Brain microvascular endothelial cell (primary cell): Measurements from ENCODE around the gene SHOC1.
A peak's percentile ranks its signal among the peaks of the same experiment; 100 is the strongest.

Source experiments
- DNase-seq: peaks from one replicate; pipeline ENCODE4 v3.0.0-alpha.2; 2020
- H3K27ac ChIP-seq: fragments of 250-450 bp; sonication (Bioruptor Pico); 2 replicates; pipeline ENCODE4 v1.5.1; 2020; ENCODE audit warnings: mild to moderate bottlenecking, moderate library complexity
- H3K27me3 ChIP-seq: fragments of 250-450 bp; sonication (Bioruptor Pico); replicated peaks from 2 replicates; pipeline ENCODE4 v1.5.1; 2020; ENCODE audit warnings: mild to moderate bottlenecking
- H3K36me3 ChIP-seq: fragments of 250-450 bp; sonication (Bioruptor Pico); replicated peaks from 2 replicates; pipeline ENCODE4 v1.5.1; 2020; ENCODE audit warnings: mild to moderate bottlenecking
- H3K4me3 ChIP-seq: 2 replicates; pipeline ENCODE4 v1.5.1; 2011; ENCODE audit warnings: low read depth, mild to moderate bottlenecking, control low read depth, low read length, moderate library complexity
- CTCF ChIP-seq: IDR thresholded peaks from 2 replicates; pipeline ENCODE4 v1.5.1; 2011; ENCODE audit warnings: low read depth, mild to moderate bottlenecking, moderate library complexity, low read length, control low read depth, inconsistent platforms; ENCODE audit errors: missing control alignments
- in situ Hi-C: cut with HindIII; loops from 2 replicates; pipeline ENCODE4 v1.10.0; 2017; ENCODE audit warnings: low sequenced_read_pairs, low pct_ligation_motif_present

Gene SHOC1

GRCh38 chr9:111825468-111826145 lies 30.9 kb upstream of the SHOC1 start:
- peak; percentile 52 for DNase-seq
- H3K27me3 ChIP-seq = no peaks in the 10 kb centered on the region
- no peak overlapping the region for H3K4me3 ChIP-seq
- in situ Hi-C loops = no loop called here
- no peaks in the 10 kb centered on the region for H3K36me3 ChIP-seq
- no peak for TF ChIP-seq CTCF
- no peak overlapping the region for H3K27ac ChIP-seq

GRCh38 chr9:111821006-111821528 lies 26.3 kb upstream of the SHOC1 start:
- Histone ChIP-seq H3K27me3 (no peaks in the 10 kb centered on the region), H3K4me3 (no peak overlapping the region), H3K27ac (no peak overlapping the region), H3K36me3 (no peaks in the 10 kb centered on the region)
- DNase-seq = no peak
- TF ChIP-seq CTCF = no peak
- in situ Hi-C loops = no loop called here

- in situ Hi-C loops = no loop called here
Observed at GRCh38 chr9:111819360-111819759, 24.6 kb upstream of the SHOC1 start.

GRCh38 chr9:111815285-111816070 lies 20.7 kb upstream of the SHOC1 start:
- Histone ChIP-seq H3K27ac (no peak overlapping the region), H3K27me3 (no peaks in the 10 kb centered on the region), H3K4me3 (no peak overlapping the region), H3K36me3 (no peaks in the 10 kb centered on the region)
- DNase-seq = no peak
- in situ Hi-C loops = no loop called here
- TF ChIP-seq CTCF = no peak

More at GRCh38 chr9:111819360-111819759, 24.6 kb upstream of the SHOC1 start:
- no peak overlapping the region for H3K27ac ChIP-seq
- TF ChIP-seq CTCF = no peak
- no peak for DNase-seq
- no peaks in the 10 kb centered on the region for H3K27me3 ChIP-seq
- no peak overlapping the region for H3K4me3 ChIP-seq
- H3K36me3 ChIP-seq = no peaks in the 10 kb centered on the region

GRCh38 chr9:111812337-111812736 lies 17.6 kb upstream of the SHOC1 start:
- no peaks in the 10 kb centered on the region for H3K36me3 ChIP-seq
- no peaks in the 10 kb centered on the region for H3K27me3 ChIP-seq
- H3K27ac ChIP-seq = no peak overlapping the region
- no peak for TF ChIP-seq CTCF
- no peak overlapping the region for H3K4me3 ChIP-seq
- in situ Hi-C loops = no loop called here
- DNase-seq = no peak
